HL-60 (cell line): ENCODE data around the gene PAX9.

Experiments used
- DNase-seq, 2 experiments: peaks; one replicate each; pipeline ENCODE4 v3.0.0-alpha.2; 2010 to 2020; ENCODE audit warnings: low read depth in 1 of 2, low spot score in 1 of 2
- H3K27ac ChIP-seq: fragments of 250-450 bp; sonication (Bioruptor Pico); replicated peaks from 2 replicates; pipeline ENCODE4 v1.5.1; 2020; ENCODE audit warnings: mild to moderate bottlenecking, moderate library complexity
- H3K27me3 ChIP-seq: fragments of 250-450 bp; sonication (Bioruptor Pico); 2 replicates; pipeline ENCODE4 v1.5.1; 2021; ENCODE audit warnings: mild to moderate bottlenecking, moderate library complexity; ENCODE audit not compliant: insufficient read depth, poor library complexity, severe bottlenecking
- H3K4me3 ChIP-seq: replicated peaks from 2 replicates; pipeline ENCODE4 v1.5.1; 2011; ENCODE audit warnings: mild to moderate bottlenecking, control low read depth, low read length; ENCODE audit not compliant: insufficient read depth
- CTCF ChIP-seq: IDR thresholded peaks from one replicate; pipeline ENCODE4 v1.5.1; 2011; ENCODE audit warnings: low read length, control low read depth, inconsistent platforms; ENCODE audit not compliant: insufficient read depth
- GABPA ChIP-seq: IDR thresholded peaks from 2 replicates; pipeline ENCODE4 v1.6.1; 2012; ENCODE audit warnings: low read depth
- POLR2AphosphoS5 ChIP-seq: IDR thresholded peaks from 2 replicates; pipeline ENCODE4 v1.6.1; 2012; ENCODE audit warnings: low read depth
- REST ChIP-seq: IDR thresholded peaks from 2 replicates; pipeline ENCODE4 v1.6.1; 2012; ENCODE audit warnings: low read depth; ENCODE audit not compliant: insufficient replicate concordance
- SPI1 ChIP-seq: IDR thresholded peaks from 2 replicates; pipeline ENCODE4 v1.6.1; 2012; ENCODE audit warnings: low read depth, mild to moderate bottlenecking, borderline replicate concordance

Gene PAX9

GRCh38 chr14:36619853-36620252, 41.8 kb upstream of the PAX9 start:
- Histone ChIP-seq H3K27me3 (no peaks in the 10 kb centered on the region), H3K4me3 (no peak overlapping the region), H3K27ac (no peak overlapping the region)
- TF ChIP-seq CTCF, result no peak
- no peak for TF ChIP-seq POLR2AphosphoS5
- no peak for TF ChIP-seq GABPA
- TF ChIP-seq SPI1, result no peak
- no peak for TF ChIP-seq REST
- no peak for DNase-seq

DNA sequence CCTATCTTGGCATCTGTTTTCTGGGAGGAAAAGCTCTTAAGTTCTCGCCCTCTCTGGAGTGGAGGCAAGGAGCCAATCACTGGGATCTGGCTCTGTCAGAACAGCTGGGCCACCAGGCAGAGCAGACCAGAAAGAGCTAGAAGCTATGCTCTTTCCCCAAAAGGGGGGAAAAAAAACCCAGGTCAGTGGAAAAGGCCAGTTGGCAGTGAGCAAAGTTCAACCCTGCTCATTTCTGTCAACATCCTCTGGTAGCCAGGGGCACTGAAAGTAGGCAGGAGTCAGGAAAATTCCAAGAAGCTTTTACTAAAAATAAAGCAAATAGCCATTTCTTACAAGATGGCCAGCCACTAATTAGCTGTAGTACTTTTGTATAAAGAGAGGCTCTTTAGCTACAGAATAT, 36.6 kb upstream of the PAX9 start:
- no peak for TF ChIP-seq CTCF
- no peak for TF ChIP-seq REST
- no peak for TF ChIP-seq SPI1
- no peak for TF ChIP-seq GABPA
- no peak for TF ChIP-seq POLR2AphosphoS5
- DNase-seq, result no peak
- Histone ChIP-seq H3K27me3 (no peaks in the 10 kb centered on the region), H3K4me3 (no peak overlapping the region), H3K27ac (no peak overlapping the region)

DNA sequence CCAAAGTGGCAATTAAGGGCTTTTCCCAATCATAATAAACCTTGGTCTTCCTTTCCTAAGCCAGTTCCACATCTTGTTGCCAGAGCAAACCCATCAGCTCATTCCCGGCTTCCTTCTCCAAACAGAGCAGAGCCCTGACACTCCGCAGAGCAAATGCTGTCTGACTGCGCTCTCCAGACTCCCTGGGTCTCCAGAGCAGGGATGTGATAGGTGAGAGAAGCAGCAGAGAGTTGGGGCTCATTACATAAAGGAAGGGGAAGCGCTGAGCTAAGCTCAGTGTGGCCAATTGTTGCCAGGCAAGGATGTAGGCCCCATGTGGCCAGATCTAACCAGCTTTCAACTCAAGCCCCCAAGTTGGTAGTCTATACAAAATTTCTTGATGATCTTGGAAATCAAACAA, 36.2 kb upstream of the PAX9 start:
- DNase-seq, result no peak
- H3K4me3 ChIP-seq, result no peak overlapping the region
- no peak overlapping the region for H3K27ac ChIP-seq
- TF ChIP-seq POLR2AphosphoS5 (no peak), SPI1 (no peak), GABPA (no peak), REST (no peak), CTCF (no peak)
- no peaks in the 10 kb centered on the region for H3K27me3 ChIP-seq
